Body of pancreas (tissue), 4 donors: ENCODE data around the gene OR6X1.

Source experiments
- CTCF ChIP-seq, 7 experiments: fragments of 450-650 bp in 4 of 7; fragments of 200-600 bp in 3 of 7; sonication (generic) in 3 of 7; IDR thresholded peaks; one replicate each; pipeline ENCODE4 v1.5.1; 2016 to 2019; ENCODE audit warnings: antibody characterized with exemption in 7 of 7
- POLR2A ChIP-seq, 3 donors: fragments of 450-650 bp; IDR thresholded peaks; one replicate each; pipeline ENCODE4 v1.6.1; 2016; ENCODE audit warnings: antibody characterized with exemption in 3 of 3, mild to moderate bottlenecking in 2 of 3

DNA sequence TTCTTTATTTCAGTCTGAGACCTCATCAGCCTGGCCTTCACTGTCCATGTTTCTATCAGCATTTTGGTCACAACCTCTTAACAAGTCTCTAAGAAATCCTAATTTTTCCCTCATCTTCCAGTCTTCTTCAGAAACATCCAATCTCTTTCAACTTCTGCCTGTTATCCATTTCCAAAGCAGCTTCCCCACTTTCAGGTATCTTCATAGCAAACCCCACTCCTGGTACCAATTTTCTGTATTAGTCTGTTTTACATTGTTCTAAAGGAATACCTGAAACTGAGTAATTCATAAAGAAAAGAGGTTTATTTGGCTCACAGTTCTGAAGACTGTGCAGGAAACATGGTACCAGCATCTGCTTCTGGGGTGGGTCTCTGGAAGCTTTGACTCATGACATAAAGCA, 8.1 kb upstream of the OR6X1 start:
- TF ChIP-seq POLR2A (IDR thresholded peaks at IDR 0.05): no peak
- TF ChIP-seq CTCF (IDR thresholded peaks at IDR 0.05): no peak
